HUES64 (cell line): Measurements from ENCODE around the gene FBLN1.

Experiments used
- H3K27ac ChIP-seq: 2 replicates; pipeline ENCODE4 v1.7.0; 2013; ENCODE audit warnings: low read depth, low read length, inconsistent platforms
- H3K27me3 ChIP-seq: 2 replicates; pipeline ENCODE4 v1.6.1; 2013; ENCODE audit warnings: mild to moderate bottlenecking, low read length; ENCODE audit not compliant: insufficient read depth
- H3K36me3 ChIP-seq: 2 replicates; pipeline ENCODE4 v1.6.1; 2013; ENCODE audit warnings: mild to moderate bottlenecking, low read length; ENCODE audit not compliant: insufficient read depth
- H3K4me1 ChIP-seq: 2 replicates; pipeline ENCODE4 v1.6.1; 2013; ENCODE audit warnings: mild to moderate bottlenecking, low read length, moderate library complexity; ENCODE audit not compliant: insufficient read depth
- H3K4me3 ChIP-seq: 2 replicates; pipeline ENCODE4 v1.5.1; 2013; ENCODE audit warnings: mild to moderate bottlenecking, low read length, moderate library complexity
- H3K9ac ChIP-seq: 2 replicates; pipeline ENCODE4 v1.6.1; 2013; ENCODE audit warnings: mild to moderate bottlenecking, low read depth, low read length
- H3K9me3 ChIP-seq: 2 replicates; pipeline ENCODE4 v1.6.1; 2013; ENCODE audit warnings: low read depth, low read length; ENCODE audit not compliant: insufficient read depth
- whole genome bisulfite sequencing: fragments of 150-250, 120-280 bp; methylation state at CpG from one replicate; pipeline ENCODE4 v1.1.7; 2013; ENCODE audit warnings: missing lambda C conversion rate; 5-methylcytosine and 5-hydroxymethylcytosine counted together

Gene FBLN1

DNA sequence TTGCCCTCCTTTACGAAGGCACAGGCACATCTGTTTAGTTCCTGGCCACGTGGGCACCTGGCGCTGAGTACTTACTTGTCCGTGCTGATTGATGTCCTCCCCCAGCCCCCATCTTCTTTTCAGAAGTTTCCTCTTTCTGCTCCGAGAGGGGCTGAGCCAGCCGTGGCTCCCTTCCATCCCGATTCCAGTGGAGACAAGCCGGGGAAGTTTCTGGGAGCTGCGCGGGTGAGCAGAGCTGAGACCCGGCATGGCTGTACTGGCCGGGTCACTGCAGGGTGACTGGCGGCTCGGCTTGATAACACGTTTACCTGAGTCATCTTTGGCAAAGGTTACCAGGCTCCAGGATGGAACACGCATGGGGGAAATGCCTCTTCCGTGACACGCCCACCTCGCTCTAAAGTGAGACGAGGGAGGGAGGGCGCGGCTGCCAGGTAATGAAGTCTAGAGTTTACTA is 123.5 kb downstream of the FBLN1 start:
- no peaks in the 10 kb centered on the region for H3K36me3 ChIP-seq
- no peaks in the 10 kb centered on the region for H3K9me3 ChIP-seq
- WGBS: 86% methylated on average over 22 of the region's 22 CpGs
- no peak overlapping the region for H3K27ac ChIP-seq
- no peak overlapping the region for H3K4me3 ChIP-seq
- H3K4me1 ChIP-seq: peaks cover 14% of the 10 kb centered on the region; the same call in 1 of the 2 replicates
- H3K9ac ChIP-seq: no peak overlapping the region
- no peaks in the 10 kb centered on the region for H3K27me3 ChIP-seq

DNA sequence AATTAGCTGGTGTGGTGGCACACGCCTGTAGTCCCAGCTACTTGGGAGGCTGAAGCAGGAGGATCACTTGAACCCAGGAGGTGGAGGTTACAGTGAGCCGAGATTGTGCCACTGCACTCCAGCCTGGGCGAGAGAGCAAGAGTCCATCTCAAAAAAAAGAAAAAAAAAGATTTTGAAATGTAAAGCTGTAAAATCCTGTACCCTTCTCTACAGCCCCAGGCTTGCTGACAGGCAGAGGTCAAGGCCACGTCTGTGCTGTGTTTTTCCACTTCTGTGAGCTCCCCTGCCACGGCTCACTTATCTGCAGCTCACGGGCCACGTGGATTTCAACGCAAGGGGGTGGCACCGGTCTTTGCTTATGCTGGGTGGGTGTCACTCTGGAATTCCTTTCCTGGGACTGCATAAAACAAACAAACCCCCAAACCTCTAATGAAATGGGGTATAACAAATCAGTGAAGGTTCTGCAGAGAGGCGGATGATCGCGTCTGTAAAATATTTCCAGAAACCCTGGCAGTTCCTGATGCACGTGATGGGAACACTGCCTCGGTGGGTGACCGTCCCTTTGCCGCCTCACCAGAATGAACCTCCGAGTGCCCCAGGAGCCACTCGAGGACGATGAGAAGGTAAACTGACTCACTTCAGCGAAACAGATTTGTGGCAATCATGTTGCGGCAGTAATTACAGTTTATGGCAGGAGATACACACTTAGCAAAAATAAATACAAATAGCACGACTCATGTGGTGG is 125.0 kb downstream of the FBLN1 start:
- H3K27ac ChIP-seq: no peak overlapping the region
- H3K4me3 ChIP-seq: no peak overlapping the region
- H3K9me3 ChIP-seq: no peaks in the 10 kb centered on the region
- no peak overlapping the region for H3K9ac ChIP-seq
- WGBS: 90% methylated on average over 22 of the region's 22 CpGs
- no peaks in the 10 kb centered on the region for H3K36me3 ChIP-seq
- no peaks in the 10 kb centered on the region for H3K27me3 ChIP-seq
- peaks cover 22% of the 10 kb centered on the region for H3K4me1 ChIP-seq

DNA sequence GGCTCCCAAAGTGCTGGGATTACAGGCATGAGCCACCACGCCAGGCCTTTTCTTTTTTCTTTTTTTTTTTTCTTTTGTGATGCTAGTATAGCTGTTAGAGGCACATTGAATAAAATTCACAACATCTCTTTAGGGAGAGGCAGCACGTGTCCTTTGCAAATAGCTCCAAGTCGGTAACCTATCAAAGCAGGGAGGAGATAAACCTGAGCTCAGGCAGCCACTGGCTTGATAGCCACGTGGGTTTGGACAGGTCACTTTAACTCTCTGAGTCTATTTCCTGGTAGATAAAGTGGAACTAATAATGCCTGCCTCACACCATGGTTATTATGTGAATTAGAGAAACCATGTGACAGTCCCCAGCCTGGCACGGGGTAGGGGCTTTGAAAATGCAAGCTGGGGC is 125.8 kb downstream of the FBLN1 start:
- Histone ChIP-seq H3K9ac (no peak overlapping the region), H3K27me3 (no peaks in the 10 kb centered on the region), H3K9me3 (no peaks in the 10 kb centered on the region), H3K27ac (no peak overlapping the region; the same call in 1 of the 2 replicates), H3K36me3 (no peaks in the 10 kb centered on the region), H3K4me1 (peaks cover 26% of the 10 kb centered on the region), H3K4me3 (no peak overlapping the region)
- WGBS: 13% methylated on average over 4 of the region's 5 CpGs

DNA sequence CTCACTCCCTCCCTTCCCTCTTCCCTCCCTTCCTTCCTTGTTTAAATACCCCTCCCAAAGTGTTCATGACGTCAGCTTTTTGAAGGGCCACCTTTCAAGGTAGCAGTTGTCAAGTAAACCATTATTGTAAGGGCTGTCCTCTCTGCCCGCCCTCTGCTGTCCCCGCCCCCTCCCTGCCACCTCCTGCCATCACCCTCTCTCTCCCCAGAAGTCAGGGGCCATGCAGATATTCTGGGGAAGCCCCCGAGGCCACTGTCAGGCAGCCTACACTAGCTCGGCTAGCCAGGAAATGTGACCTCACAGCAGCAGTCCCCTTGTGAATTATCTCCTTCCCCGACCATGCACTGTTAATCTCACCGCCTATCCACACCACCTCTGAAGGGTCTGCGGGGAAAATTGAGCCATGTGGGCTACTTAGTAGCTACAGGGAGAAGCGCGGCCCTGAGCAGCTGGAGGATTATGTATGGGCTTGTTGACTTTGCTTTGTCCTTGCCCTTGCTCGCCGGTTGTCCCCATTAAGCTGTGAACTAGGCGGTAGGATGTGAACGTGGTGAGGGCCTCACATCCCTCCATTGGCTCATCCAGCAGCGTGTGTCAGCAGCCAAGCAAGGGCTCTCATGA is 126.9 kb downstream of the FBLN1 start:
- Histone ChIP-seq H3K36me3 (no peaks in the 10 kb centered on the region), H3K27ac (no peak overlapping the region), H3K9ac (no peak overlapping the region), H3K9me3 (no peaks in the 10 kb centered on the region), H3K4me3 (no peak overlapping the region), H3K4me1 (peaks cover 26% of the 10 kb centered on the region), H3K27me3 (no peaks in the 10 kb centered on the region)
- WGBS: 19% methylated on average over 15 of the region's 15 CpGs

DNA sequence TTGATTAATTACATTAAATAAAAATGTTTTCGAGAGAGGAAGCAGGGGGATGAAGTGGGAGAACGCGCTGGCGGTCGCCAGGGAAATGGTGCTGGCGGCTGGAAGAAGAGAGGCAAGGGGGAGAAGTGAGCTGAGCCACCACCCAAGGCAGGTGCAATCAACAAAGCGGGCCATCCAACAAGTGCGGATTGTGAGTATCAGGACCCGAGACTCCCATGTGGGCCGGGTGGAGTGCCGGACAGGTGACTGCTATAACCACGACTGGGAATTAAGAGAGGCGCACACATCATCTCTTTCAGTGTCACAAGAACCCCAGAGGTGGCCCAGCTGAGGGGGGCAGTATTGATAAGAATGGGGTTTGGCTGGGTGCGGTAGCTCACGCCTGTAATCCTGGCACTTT is 127.8 kb downstream of the FBLN1 start:
- WGBS: 93% methylated on average over 15 of the region's 15 CpGs
- H3K27me3 ChIP-seq: no peaks in the 10 kb centered on the region
- H3K4me3 ChIP-seq: no peak overlapping the region
- H3K27ac ChIP-seq: no peak overlapping the region
- H3K9ac ChIP-seq: no peak overlapping the region
- peaks cover 26% of the 10 kb centered on the region for H3K4me1 ChIP-seq
- no peaks in the 10 kb centered on the region for H3K36me3 ChIP-seq
- H3K9me3 ChIP-seq: no peaks in the 10 kb centered on the region

DNA sequence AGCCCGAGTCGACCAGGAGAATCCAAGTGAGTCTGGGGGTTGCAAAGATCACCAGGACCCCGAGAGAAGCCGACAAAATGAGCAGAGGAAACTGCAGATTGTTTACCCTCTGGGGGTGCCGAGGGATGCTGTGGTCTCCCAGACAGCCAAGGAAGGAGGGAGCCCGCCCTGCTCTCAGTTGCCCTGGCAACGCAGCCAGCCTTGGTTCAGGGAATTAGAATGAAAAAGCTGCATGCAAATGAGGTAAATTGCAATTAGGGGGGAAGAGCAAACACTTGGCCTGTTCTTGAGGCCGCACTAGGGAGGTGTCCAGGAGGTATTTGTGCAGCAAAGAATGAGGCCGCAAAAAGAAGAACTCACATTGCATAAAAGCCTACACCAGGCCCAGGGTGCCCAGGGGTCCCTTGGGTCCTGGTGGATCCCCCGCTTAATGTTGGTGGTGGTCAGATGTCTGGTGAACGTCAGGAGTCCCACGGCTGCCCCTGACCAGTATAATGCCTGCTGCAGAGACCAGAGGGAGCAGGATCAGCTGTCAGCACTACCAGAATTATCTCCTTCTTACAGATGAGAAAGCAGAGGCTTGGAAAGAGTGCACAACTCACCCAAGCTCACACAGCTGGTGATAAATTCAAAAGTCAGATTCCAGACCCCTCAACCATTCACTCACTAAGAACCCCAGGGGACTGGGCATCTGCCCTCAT is 128.6 kb downstream of the FBLN1 start:
- Histone ChIP-seq H3K4me1 (peaks cover 26% of the 10 kb centered on the region), H3K9ac (no peak overlapping the region), H3K27ac (no peak overlapping the region), H3K36me3 (no peaks in the 10 kb centered on the region), H3K27me3 (no peaks in the 10 kb centered on the region), H3K4me3 (no peak overlapping the region), H3K9me3 (no peaks in the 10 kb centered on the region)
- 27% methylated on average over 12 of the region's 12 CpGs for WGBS

DNA sequence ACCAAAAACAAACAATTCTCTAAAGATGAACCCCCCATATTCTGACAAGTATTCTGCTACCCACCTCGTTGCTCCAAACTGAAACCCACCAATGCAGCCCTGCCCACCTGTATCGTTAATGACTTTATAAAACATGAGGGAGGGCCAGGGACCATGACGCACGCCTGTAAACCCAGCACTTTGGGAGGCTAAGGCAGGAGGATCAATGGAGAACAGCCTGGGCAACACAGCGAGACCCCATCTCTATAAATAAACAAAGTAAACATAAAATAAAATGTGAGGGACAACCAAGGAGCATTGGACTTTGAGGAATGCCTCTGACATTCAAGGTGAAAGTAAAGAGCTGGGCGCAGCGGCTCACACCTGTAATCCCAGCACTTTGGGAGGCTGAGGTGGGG is 129.2 kb downstream of the FBLN1 start:
- H3K36me3 ChIP-seq: no peaks in the 10 kb centered on the region
- no peaks in the 10 kb centered on the region for H3K9me3 ChIP-seq
- H3K9ac ChIP-seq: no peak overlapping the region
- no peak overlapping the region for H3K4me3 ChIP-seq
- 94% methylated on average over 6 of the region's 7 CpGs for WGBS
- no peaks in the 10 kb centered on the region for H3K27me3 ChIP-seq
- H3K4me1 ChIP-seq: peaks cover 26% of the 10 kb centered on the region
- no peak overlapping the region for H3K27ac ChIP-seq

DNA sequence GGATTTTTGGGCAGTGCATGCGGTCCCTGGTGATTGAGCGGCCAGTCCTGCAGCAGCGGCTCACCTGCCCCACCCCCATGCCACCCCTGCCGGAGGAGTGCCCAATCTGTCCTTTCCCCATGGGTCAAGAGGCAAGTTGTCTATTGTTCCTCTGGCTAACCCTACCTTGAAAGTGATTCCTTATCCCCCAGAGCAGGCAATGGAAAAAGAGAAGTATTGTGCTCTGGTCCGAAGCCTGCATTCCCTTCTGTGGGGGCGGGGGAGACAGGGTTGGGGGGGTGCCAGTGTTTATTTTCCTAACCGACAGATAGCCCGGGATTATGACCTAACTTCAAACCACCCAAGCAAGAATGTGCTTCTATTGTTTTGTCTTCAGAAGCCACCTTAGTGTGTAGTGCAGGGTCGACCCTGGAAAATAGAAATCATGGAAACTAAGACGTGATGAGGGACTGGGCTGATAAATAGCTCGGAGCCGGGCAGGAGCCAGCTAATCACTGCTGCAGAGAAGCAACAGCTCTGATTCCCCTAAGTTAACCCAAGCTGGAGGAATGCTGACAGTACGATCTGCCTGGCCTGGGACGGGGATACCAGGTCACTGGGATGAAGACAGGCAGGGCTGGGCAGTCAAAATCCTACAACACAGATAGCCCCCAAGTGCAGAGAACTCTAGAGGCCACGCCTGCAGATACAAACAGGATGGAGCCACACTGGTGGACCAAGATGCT is 130.3 kb downstream of the FBLN1 start:
- Histone ChIP-seq H3K9me3 (no peaks in the 10 kb centered on the region), H3K4me3 (no peak overlapping the region), H3K9ac (no peak overlapping the region), H3K36me3 (no peaks in the 10 kb centered on the region), H3K4me1 (peaks cover 25% of the 10 kb centered on the region), H3K27ac (peak overlapping the region; percentile 31; the same call in 1 of the 2 replicates), H3K27me3 (no peaks in the 10 kb centered on the region)
- WGBS: 47% methylated on average over 15 of the region's 15 CpGs

DNA sequence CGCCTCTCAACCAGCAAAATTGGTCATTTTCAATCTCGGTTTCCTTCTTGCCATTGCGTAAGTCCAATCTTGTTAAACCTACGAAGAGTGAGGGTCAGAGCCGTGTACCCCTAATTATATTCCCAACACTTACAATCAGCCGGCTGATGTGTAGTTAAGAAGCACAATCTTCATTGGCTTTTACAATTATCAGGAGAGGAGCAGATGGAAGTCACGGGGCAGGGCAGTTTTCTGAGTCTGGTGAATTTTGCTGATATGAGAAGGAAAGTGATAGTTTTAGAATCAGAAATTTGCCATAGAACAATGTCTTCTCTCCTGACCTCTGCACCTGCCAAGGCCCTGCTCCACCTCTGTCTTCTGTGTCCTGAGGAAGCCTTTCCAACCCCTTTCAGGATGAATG is 134.0 kb downstream of the FBLN1 start:
- H3K9ac ChIP-seq: no peak overlapping the region

DNA sequence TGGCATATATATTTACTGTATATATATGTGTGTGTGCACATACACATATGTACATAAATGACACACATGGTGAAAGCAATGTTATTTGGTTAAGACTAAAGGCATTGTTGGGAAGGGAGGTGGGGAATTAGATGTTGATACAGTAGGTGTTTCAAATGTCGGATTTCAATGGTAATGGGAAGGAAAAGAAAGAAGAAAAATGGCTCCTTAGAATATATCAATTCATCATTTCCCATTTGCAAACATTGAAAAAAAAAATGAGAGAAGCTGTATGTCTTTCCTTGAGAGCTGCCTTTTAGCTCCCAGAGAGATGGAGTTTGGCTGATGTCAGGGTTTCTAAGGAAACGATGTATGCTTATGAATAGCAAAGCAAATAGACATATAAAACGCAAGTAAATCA is 135.5 kb downstream of the FBLN1 start:
- WGBS: 93% methylated on average over 2 of the region's 3 CpGs
- no peak overlapping the region for H3K27ac ChIP-seq
- H3K4me3 ChIP-seq: no peak overlapping the region
- H3K9ac ChIP-seq: no peak overlapping the region
- peaks cover 4% of the 10 kb centered on the region; the same call in 1 of the 2 replicates for H3K27me3 ChIP-seq
- H3K36me3 ChIP-seq: no peaks in the 10 kb centered on the region
- no peaks in the 10 kb centered on the region for H3K9me3 ChIP-seq
- peaks cover 11% of the 10 kb centered on the region; the same call in 1 of the 2 replicates for H3K4me1 ChIP-seq

More for the DNA sequence above, 134.0 kb downstream of the FBLN1 start:
- Histone ChIP-seq H3K9me3 (no peaks in the 10 kb centered on the region), H3K4me3 (no peak overlapping the region), H3K27ac (no peak overlapping the region), H3K4me1 (peaks cover 18% of the 10 kb centered on the region), H3K36me3 (no peaks in the 10 kb centered on the region), H3K27me3 (peaks cover 4% of the 10 kb centered on the region; the same call in 1 of the 2 replicates)
- 93% methylated on average over 7 of the region's 7 CpGs for WGBS
